Measurements from ENCODE around the gene ENTHD1. TPM values are rescaled to one million over a fixed set of nuclear protein-coding genes. Genes with fewer than 3 reads are reported as not detected.

Gene ENTHD1
- total RNA-seq, 1 donor from 2014 or later, result not detected

DNA sequence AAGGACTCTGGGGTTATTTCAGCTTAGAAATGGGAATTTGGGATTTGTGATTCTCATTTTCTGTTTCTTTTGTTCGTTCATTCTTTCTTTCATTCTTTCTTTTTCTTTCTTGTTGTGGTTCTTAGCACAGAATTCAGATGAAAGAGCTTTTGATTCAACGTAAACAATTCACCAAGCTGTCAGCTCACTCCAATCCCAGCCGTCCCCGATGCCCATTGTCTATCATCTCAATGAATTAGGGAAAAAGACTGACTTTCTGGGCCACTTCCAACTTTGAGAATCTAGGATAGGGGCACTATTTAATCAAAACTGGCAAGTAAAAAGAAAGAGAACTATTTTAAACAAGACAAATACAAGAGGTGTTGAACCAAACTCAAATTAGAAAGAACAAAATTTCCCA lies 41.6 kb upstream of the ENTHD1 start:
- H3K36me3 ChIP-seq (ENCODE audit: control insufficient read depth, insufficient read depth, low read length), result no peaks in the 10 kb centered on the region
- peaks cover 7% of the 10 kb centered on the region for H3K27me3 ChIP-seq (ENCODE audit: control insufficient read depth, insufficient read depth, low read length)
- DNase-seq (ENCODE audit: low read depth), result no peak
- H3K4me3 ChIP-seq (ENCODE audit: low read depth, low read length), result no peak overlapping the region
- TF ChIP-seq, protein P1, sequence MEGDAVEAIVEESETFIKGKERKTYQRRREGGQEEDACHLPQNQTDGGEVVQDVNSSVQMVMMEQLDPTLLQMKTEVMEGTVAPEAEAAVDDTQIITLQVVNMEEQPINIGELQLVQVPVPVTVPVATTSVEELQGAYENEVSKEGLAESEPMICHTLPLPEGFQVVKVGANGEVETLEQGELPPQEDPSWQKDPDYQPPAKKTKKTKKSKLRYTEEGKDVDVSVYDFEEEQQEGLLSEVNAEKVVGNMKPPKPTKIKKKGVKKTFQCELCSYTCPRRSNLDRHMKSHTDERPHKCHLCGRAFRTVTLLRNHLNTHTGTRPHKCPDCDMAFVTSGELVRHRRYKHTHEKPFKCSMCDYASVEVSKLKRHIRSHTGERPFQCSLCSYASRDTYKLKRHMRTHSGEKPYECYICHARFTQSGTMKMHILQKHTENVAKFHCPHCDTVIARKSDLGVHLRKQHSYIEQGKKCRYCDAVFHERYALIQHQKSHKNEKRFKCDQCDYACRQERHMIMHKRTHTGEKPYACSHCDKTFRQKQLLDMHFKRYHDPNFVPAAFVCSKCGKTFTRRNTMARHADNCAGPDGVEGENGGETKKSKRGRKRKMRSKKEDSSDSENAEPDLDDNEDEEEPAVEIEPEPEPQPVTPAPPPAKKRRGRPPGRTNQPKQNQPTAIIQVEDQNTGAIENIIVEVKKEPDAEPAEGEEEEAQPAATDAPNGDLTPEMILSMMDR (IDR thresholded peaks at IDR 0.05; ENCODE audit: insufficient read depth, low read length, severe bottlenecking), result no peak
- no peak for FAIRE-seq

DNA sequence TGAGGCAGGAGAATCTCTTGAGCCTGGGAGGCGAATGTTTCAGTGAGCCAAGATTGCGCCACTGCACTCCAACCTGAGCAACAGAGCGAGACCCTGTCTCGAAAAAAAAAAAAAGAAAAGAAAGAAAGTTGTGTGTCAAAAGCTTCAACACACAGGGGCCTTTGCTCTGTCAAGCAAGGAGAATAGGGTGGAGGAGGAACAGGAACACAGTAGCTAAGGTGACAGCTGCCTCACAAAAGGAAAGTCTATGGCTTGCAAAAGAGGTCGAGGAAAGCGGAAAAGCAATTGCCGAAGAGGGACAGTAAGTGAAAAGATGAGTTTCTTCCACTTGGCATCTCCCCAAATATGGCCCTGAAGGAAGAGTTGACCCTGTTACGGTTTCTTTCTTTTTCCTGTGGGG lies 40.2 kb upstream of the ENTHD1 start:
- no peak overlapping the region for H3K4me3 ChIP-seq (ENCODE audit: low read depth, low read length)
- TF ChIP-seq, protein P1 (IDR thresholded peaks at IDR 0.05; ENCODE audit: insufficient read depth, low read length, severe bottlenecking), result no peak
- H3K27me3 ChIP-seq (ENCODE audit: control insufficient read depth, insufficient read depth, low read length), result peaks cover 5% of the 10 kb centered on the region
- no peaks in the 10 kb centered on the region for H3K36me3 ChIP-seq (ENCODE audit: control insufficient read depth, insufficient read depth, low read length)
- FAIRE-seq (no peak), DNase-seq (ENCODE audit: low read depth) (no peak)

DNA sequence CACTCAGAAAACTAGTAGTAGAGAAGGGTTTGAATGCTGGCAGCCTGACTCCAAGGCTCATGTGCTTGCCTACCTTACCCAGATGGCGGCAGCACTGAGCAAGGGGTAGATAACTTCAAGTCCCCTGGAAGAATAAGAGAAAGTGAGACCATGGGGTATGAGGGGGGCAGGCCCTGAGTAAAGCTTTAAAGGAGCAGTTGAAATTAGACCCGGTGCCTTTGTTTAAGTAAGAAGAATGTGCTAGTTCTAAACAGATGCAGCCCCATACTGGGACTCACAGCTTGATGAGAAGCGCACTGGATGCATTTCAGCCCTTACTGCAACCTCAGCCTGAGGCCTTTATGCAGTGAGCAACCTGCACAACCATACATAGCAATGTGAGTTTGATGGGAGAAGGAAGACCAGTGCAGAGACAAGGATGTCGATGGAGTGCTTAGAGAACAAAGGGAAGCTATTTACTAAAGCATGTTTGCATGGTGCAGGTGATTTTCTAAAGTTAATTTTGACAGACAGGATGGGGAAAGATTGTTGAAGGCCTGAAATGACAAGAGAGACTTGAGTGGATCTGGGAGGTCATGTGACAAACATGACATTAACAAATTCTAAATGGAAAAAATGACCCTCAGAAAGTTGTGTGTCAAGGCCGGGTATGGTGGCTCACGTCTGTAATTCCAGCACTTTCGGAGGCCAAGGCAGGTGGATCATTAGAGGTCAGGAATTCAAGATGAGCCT lies 39.5 kb upstream of the ENTHD1 start:
- TF ChIP-seq, protein P1 (IDR thresholded peaks at IDR 0.05; ENCODE audit: insufficient read depth, low read length, severe bottlenecking), result peak; percentile 39
- Histone ChIP-seq H3K27me3 (ENCODE audit: control insufficient read depth, insufficient read depth, low read length) (peaks cover 5% of the 10 kb centered on the region), H3K36me3 (ENCODE audit: control insufficient read depth, insufficient read depth, low read length) (no peaks in the 10 kb centered on the region), H3K4me3 (ENCODE audit: low read depth, low read length) (no peak overlapping the region)
- no peak for FAIRE-seq
- peak; percentile 13 for DNase-seq (ENCODE audit: low read depth)

DNA sequence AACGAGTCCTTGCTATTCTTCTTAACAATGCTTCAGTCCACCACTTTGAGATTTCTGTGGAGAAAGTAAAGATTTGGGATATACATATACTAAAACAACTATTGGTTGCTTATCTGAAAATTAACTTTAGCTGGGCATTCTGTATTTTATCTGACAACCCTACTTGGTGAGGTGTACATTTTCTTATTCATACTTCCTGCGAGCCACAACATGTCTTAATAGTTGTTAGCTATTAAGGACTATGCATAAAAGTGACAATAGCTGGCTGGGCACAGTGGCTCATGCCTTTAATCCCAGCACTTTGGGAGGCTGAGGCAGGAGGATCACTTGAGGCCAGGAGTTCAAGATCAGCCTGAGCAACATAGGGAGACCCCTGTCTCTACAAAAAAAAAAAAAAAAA lies 38.6 kb upstream of the ENTHD1 start:
- Histone ChIP-seq H3K27me3 (ENCODE audit: control insufficient read depth, insufficient read depth, low read length) (peaks cover 5% of the 10 kb centered on the region), H3K36me3 (ENCODE audit: control insufficient read depth, insufficient read depth, low read length) (no peaks in the 10 kb centered on the region), H3K4me3 (ENCODE audit: low read depth, low read length) (no peak overlapping the region)
- DNase-seq (ENCODE audit: low read depth), result peak; percentile 50
- TF ChIP-seq, protein P1 (IDR thresholded peaks at IDR 0.05; ENCODE audit: insufficient read depth, low read length, severe bottlenecking), result no peak
- FAIRE-seq, result no peak

- DNase-seq (ENCODE audit: low read depth) (no peak), FAIRE-seq (no peak)
- TF ChIP-seq, protein P1 (IDR thresholded peaks at IDR 0.05; ENCODE audit: insufficient read depth, low read length, severe bottlenecking), result no peak
- H3K4me3 ChIP-seq (ENCODE audit: low read depth, low read length), result no peak overlapping the region
- peaks cover 3% of the 10 kb centered on the region for H3K27me3 ChIP-seq (ENCODE audit: control insufficient read depth, insufficient read depth, low read length)
- no peaks in the 10 kb centered on the region for H3K36me3 ChIP-seq (ENCODE audit: control insufficient read depth, insufficient read depth, low read length)
Observed at GRCh38 chr22:39931251-39931650, 37.7 kb upstream of the ENTHD1 start.
